ENCODE results near the gene SERTM2.

GRCh38 chrX:111503485-111503993 lies 7.9 kb upstream of the SERTM2 start:
- no peak for TF ChIP-seq CTCF (IDR thresholded peaks at IDR 0.05)
- TF ChIP-seq POLR2A (IDR thresholded peaks at IDR 0.05), result no peak
